AG04450 (cell line): ENCODE results near the gene TOP3B. TPM values are rescaled to one million over a fixed set of nuclear protein-coding genes. Genes with fewer than 3 reads are reported as not detected.

Experiments used
- CTCF ChIA-PET: fragments of 300-600, 350-600 bp; formaldehyde crosslinking; extraction: SDS; loops from one replicate; lab custom pipeline; 2022; ENCODE audit warnings: antibody characterized with exemption, inconsistent platforms; lab: Charles Lee
- POLR2A ChIA-PET: fragments of 350-600 bp; formaldehyde crosslinking; extraction: SDS; loops from one replicate; lab custom pipeline; 2021; ENCODE audit warnings: antibody characterized with exemption, inconsistent platforms; lab: Yijun Ruan, JAX
- DNase-seq: peaks from one replicate; pipeline ENCODE4 v3.0.0-alpha.2; 2011; ENCODE audit warnings: low read depth, low spot score
- H3K27ac ChIP-seq: one replicate; pipeline ENCODE4 v1.5.1; 2012; ENCODE audit warnings: low read depth, low read length, control low read depth
- H3K27me3 ChIP-seq: one replicate; pipeline ENCODE4 v1.6.0; 2012; ENCODE audit warnings: low read length; ENCODE audit not compliant: control insufficient read depth, insufficient read depth
- H3K4me3 ChIP-seq: 2 replicates; pipeline ENCODE4 v1.5.1; 2011; ENCODE audit warnings: mild to moderate bottlenecking, low read depth, low read length, control low read depth
- H3K9me3 ChIP-seq: 2 replicates; pipeline ENCODE4 v1.5.1; 2012; ENCODE audit warnings: low read length; ENCODE audit not compliant: control insufficient read depth, insufficient read depth
- polyA plus RNA-seq: library from polyadenylated mRNA; depleted of rRNA; stranded (reverse); fragments of >200 nt; gene quantifications from 2 replicates; pipeline ENCODE4 v1.2.3, GENCODE V29; 2011
- TF ChIP-seq, protein P1 (sequence below): IDR thresholded peaks from 2 replicates; pipeline ENCODE4 v1.5.1; 2011; ENCODE audit warnings: low read depth, low read length, control low read depth, inconsistent platforms

TOP3B gene
- polyA plus RNA-seq, 1 experiment, result 10.3 TPM

DNA sequence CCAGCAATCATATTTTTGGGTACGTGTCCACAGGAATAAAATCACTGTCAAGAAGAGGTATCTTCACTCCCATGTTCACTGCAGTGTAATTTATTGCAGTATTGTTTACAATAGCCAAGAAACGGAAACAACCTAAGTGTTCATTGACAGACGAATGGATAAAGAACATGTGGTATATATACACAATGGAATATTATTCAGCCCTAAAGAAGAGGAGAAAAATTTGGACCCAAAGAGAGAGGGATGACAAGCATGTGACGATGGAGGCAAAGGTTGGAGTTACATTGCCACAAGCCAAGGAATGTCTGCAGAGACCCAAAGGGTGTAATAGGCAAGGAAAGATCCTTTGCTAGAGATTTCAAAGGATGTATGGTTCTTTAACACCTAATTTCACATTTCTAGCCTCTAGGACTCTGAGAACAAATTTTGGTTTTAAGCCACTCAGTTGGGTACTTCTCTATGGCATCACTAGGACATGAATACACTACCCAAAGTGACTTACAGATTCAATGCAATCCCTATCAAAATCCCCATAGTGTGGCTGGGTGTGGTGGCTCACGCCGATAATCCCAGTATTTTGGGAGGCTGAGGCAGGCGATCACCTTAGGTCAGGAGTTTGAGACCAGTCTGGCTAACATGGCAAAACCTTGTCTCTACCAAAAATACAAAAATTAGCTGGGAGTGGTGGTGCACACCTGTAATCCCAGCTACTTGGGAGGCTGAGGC is 31.1 kb upstream of the TOP3B start:
- peaks cover 16% of the 10 kb centered on the region for H3K27me3 ChIP-seq
- POLR2A ChIA-PET, result no interaction called here

DNA sequence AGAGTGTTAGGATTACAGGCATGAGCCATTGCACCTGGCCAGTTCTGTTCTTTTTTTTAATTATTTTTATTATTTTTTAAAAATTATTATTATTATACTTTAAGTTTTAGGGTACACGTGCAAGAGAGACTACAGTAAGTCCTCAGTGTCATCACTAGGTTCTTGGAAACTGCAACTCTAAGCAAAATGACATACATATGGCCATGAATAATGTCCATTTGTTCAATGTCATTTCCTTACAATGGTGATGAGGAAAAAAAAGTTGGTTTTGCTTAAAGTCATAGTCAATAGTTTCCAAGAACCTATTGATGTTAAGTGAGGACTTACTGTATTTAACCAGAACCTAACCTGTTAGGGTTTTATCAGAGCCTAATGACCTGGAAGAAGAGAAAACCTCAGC is 29.4 kb upstream of the TOP3B start:
- H3K9me3 ChIP-seq, result no peaks in the 10 kb centered on the region
- POLR2A ChIA-PET, result no interaction called here
- TF ChIP-seq, protein P1, sequence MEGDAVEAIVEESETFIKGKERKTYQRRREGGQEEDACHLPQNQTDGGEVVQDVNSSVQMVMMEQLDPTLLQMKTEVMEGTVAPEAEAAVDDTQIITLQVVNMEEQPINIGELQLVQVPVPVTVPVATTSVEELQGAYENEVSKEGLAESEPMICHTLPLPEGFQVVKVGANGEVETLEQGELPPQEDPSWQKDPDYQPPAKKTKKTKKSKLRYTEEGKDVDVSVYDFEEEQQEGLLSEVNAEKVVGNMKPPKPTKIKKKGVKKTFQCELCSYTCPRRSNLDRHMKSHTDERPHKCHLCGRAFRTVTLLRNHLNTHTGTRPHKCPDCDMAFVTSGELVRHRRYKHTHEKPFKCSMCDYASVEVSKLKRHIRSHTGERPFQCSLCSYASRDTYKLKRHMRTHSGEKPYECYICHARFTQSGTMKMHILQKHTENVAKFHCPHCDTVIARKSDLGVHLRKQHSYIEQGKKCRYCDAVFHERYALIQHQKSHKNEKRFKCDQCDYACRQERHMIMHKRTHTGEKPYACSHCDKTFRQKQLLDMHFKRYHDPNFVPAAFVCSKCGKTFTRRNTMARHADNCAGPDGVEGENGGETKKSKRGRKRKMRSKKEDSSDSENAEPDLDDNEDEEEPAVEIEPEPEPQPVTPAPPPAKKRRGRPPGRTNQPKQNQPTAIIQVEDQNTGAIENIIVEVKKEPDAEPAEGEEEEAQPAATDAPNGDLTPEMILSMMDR, result no peak
- H3K27me3 ChIP-seq, result peaks cover 14% of the 10 kb centered on the region
- CTCF ChIA-PET, result no interaction called here
- no peak for DNase-seq
- no peak overlapping the region for H3K4me3 ChIP-seq
- H3K27ac ChIP-seq, result no peak overlapping the region

More for the DNA sequence above, 31.1 kb upstream of the TOP3B start:
- Histone ChIP-seq H3K9me3 (no peaks in the 10 kb centered on the region), H3K27ac (no peak overlapping the region), H3K4me3 (no peak overlapping the region)
- CTCF ChIA-PET, result no interaction called here
- TF ChIP-seq, protein P1, result no peak
- DNase-seq, result no peak

DNA sequence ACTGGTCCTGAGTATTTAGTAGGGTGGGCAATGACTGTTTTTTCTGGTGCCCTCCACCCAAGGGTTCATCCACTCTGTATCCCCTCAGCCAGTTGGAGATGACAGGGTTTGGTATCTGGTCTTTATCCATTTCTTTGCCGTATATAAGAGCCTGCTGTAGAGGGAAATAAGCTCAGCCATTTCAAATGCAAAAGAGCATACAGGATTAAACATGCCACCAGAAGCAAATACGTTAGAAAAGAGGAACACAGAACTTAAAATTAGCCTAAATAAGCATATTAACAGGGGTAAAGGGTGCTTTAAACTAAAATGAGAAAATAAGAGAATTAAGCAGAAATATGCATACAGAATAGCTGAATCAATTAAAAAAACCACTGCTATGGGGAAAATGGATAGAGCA is 27.8 kb upstream of the TOP3B start:
- CTCF ChIA-PET, result no interaction called here
- POLR2A ChIA-PET, result no interaction called here
- H3K27me3 ChIP-seq, result peaks cover 14% of the 10 kb centered on the region
- H3K9me3 ChIP-seq, result no peaks in the 10 kb centered on the region
- H3K4me3 ChIP-seq, result no peak overlapping the region
- TF ChIP-seq, protein P1, result no peak
- H3K27ac ChIP-seq, result no peak overlapping the region
- no peak for DNase-seq

DNA sequence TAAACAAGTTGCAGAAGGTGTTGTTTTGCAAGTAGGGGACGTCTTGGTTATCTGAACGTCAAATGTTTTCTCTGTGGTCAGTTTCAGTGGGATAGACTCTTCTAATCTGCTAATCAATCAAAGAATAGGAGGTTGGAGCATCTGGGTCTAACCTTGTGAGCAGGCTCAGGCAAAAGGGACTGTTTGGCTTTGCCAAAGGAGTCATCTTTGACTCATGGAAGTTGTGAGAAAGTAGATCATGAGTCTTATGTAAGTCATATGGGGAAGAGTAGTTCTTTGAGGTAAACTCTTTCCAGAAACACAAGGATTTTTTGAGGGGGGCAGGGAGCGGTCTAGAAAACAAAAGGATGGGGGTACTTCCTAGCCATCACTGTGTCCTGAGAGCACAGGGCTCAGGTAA is 27.1 kb upstream of the TOP3B start:
- Histone ChIP-seq H3K27ac (no peak overlapping the region), H3K9me3 (no peaks in the 10 kb centered on the region), H3K27me3 (peaks cover 14% of the 10 kb centered on the region), H3K4me3 (no peak overlapping the region)
- CTCF ChIA-PET, result no interaction called here
- DNase-seq, result no peak
- POLR2A ChIA-PET, result no interaction called here
- TF ChIP-seq, protein P1, result no peak

DNA sequence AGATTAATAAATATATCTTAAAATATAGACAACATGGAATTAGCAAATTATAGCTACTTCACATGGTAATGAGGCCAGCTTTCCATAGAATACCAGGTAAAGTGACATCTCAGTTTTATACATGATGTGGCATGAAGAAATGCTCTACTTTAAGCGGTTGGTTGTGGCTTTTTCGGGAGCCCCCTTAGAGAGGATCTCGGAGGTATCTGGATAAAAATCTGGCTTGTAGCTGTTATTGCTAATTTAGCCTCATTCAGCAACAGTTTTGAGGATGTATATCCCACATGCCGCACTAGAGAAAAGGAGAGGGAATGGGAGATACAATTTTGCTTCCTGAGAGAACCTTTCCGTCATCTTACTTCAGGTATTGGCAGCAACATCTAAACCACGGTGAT is 24.0 kb upstream of the TOP3B start:
- Histone ChIP-seq H3K4me3 (no peak overlapping the region), H3K27me3 (peaks cover 17% of the 10 kb centered on the region), H3K27ac (no peak overlapping the region), H3K9me3 (no peaks in the 10 kb centered on the region)
- no peak for DNase-seq
- POLR2A ChIA-PET, result no interaction called here
- CTCF ChIA-PET, result no interaction called here
- TF ChIP-seq, protein P1, result no peak
